Measurements from ENCODE around the gene COL9A3. TPM values are rescaled to one million over a fixed set of nuclear protein-coding genes. Genes with fewer than 3 reads are reported as not detected.
A peak's percentile ranks its signal among the peaks of the same experiment; 100 is the strongest.

The COL9A3 gene
- total RNA-seq, 1 experiment from 2014 or later: 150 TPM

- no peaks in the 10 kb centered on the region; a peak in 1 of 5 replicates for H3K9me3 Mint-ChIP-seq
- Histone ChIP-seq H3K9ac (ENCODE audit: extremely low read depth, insufficient read length, low read length) (no peak overlapping the region), H3K23me2 (ENCODE audit: insufficient read length, low read depth, low read length, poor library complexity, severe bottlenecking) (no peaks in the 10 kb centered on the region), H3T11ph (ENCODE audit: low read length) (no peak overlapping the region), H4K20me1 (ENCODE audit: control insufficient read depth, insufficient read depth, insufficient read length) (no peaks in the 10 kb centered on the region), H3K56ac (ENCODE audit: insufficient read length, low read depth, low read length) (no peak overlapping the region), H3K18ac (ENCODE audit: insufficient read length, low read depth, low read length) (no peak overlapping the region), H2BK12ac (ENCODE audit: insufficient read length, low read depth, low read length) (no peak overlapping the region), H3K9me3 (ENCODE audit: control insufficient read depth, low read depth, low read length) (no peaks in the 10 kb centered on the region), H3K4ac (ENCODE audit: low read depth, low read length) (no peak overlapping the region), H3K27ac (ENCODE audit: insufficient read length, low read depth, low read length) (no peak overlapping the region), H2BK20ac (ENCODE audit: low read depth, low read length, poor library complexity, severe bottlenecking) (no peak overlapping the region), H3K23ac (ENCODE audit: insufficient read length, low read depth, low read length) (no peak overlapping the region), H3K79me2 (ENCODE audit: insufficient read depth, low read length) (no peaks in the 10 kb centered on the region), H3K4me2 (ENCODE audit: insufficient read depth, insufficient read length, low read length) (no peak overlapping the region), H3K14ac (ENCODE audit: insufficient read depth, low read length) (no peak overlapping the region), H4K91ac (ENCODE audit: insufficient read length, low read depth, low read length) (no peak overlapping the region), H2BK5ac (ENCODE audit: insufficient read length, low read length) (no peak overlapping the region), H4K5ac (ENCODE audit: insufficient read length, low read depth, low read length) (no peak overlapping the region), H3K79me1 (ENCODE audit: insufficient read depth, low read depth, low read length, poor library complexity, severe bottlenecking) (no peaks in the 10 kb centered on the region), H3K4me1 (ENCODE audit: insufficient read depth, low read length) (no peaks in the 10 kb centered on the region), H2AK5ac (ENCODE audit: insufficient read length, low read length) (no peak overlapping the region), H4K8ac (replicated peaks; ENCODE audit: insufficient read length, low read depth, low read length) (no peak overlapping the region), H3K27me3 (ENCODE audit: insufficient read depth, low read length) (no peaks in the 10 kb centered on the region), H2BK15ac (ENCODE audit: low read depth, low read length) (no peak overlapping the region), H2BK120ac (ENCODE audit: low read depth, low read length, poor library complexity, severe bottlenecking) (no peak overlapping the region), H2AFZ (ENCODE audit: low read length) (no peak overlapping the region)
- WGBS (ENCODE audit: extremely low coverage, insufficient read length, low lambda C conversion rate): no CpG with 5 or more reads among the region's 7 CpGs
- peaks cover 8 to 12% of the 10 kb centered on the region in 2 experiments for H3K4me1 Mint-ChIP-seq
- no peak for TF ChIP-seq CTCF (conservative IDR thresholded peaks at IDR 0.05)
- H3K36me3 Mint-ChIP-seq (ENCODE audit: insufficient read depth in 1 of 3, low read depth in 3 of 3): no peaks in the 10 kb centered on the region
- H3K27ac Mint-ChIP-seq: peak overlapping the region in 1 of 3 experiments; percentile 2; a peak in 1 of 7 replicates
- DNase-seq: no peak
- peaks cover 24% of the 10 kb centered on the region for H3K27me3 Mint-ChIP-seq (ENCODE audit: low read depth)
- no peak overlapping the region for H3K4me3 Mint-ChIP-seq
Observed at GRCh38 chr20:62787321-62787720, 29.5 kb upstream of the COL9A3 start.

Data from H9 (cell line).